HG02973 (cell line): ENCODE results near the gene SUPT5H.
A peak's percentile ranks its signal among the peaks of the same experiment; 100 is the strongest.

Experiments
- ATAC-seq: cut with Tn5 transposase; IDR thresholded peaks from one replicate; pipeline ENCODE4 v1.9.1; 2021; ENCODE audit warnings: moderate library complexity; ENCODE audit not compliant: unreplicated experiment

The SUPT5H gene

DNA sequence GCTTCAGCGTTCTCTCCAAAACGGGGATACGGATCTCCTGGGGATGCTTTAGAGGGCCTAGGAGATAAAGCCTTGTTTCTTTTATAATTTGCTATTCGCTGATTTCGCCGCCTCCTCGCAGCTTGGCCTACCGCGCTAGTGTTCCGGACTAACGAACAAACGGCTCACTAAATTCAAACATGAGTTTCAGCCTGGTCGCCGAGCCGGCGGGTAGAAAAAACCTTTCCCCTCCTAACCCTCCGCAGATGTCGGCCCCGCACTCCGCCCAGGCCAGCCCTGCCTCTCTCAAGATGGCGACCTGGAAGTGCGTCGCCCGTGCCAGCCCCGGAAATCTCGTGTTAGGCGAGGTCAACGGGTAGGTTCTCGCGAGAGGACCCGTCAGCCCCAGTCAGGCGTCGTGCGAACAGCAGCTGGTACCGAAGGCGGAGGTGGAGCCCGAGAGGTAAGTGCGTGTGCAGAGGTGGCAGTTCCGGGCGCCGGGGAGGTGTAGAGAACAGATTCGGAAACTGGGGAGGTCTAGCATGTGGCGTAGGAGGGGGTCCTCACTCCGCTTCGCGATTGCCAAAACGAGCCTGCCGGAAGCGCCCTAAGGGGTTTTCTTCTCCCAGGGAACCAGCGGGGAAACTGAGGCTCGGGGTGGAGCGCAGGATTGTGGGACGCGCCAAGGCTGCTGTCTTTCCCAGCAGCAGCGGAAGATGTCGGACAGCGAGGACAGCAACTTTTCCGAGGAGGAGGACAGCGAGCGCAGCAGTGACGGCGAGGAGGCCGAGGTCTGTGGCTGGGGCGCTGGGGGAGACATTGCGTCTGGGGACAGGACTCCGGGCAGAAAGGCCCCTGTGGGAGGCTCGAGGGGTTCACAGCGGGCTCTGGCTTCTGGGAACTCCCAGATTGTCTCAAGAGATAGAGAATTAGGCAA, at the start of gene SUPT5H:
Gene SUPT5H (plus strand): TSS at position 387 of the 916 bp plus-strand sequence. CDS start 309 bp downstream, at position 696.
- peak; percentile 76 for ATAC-seq

DNA sequence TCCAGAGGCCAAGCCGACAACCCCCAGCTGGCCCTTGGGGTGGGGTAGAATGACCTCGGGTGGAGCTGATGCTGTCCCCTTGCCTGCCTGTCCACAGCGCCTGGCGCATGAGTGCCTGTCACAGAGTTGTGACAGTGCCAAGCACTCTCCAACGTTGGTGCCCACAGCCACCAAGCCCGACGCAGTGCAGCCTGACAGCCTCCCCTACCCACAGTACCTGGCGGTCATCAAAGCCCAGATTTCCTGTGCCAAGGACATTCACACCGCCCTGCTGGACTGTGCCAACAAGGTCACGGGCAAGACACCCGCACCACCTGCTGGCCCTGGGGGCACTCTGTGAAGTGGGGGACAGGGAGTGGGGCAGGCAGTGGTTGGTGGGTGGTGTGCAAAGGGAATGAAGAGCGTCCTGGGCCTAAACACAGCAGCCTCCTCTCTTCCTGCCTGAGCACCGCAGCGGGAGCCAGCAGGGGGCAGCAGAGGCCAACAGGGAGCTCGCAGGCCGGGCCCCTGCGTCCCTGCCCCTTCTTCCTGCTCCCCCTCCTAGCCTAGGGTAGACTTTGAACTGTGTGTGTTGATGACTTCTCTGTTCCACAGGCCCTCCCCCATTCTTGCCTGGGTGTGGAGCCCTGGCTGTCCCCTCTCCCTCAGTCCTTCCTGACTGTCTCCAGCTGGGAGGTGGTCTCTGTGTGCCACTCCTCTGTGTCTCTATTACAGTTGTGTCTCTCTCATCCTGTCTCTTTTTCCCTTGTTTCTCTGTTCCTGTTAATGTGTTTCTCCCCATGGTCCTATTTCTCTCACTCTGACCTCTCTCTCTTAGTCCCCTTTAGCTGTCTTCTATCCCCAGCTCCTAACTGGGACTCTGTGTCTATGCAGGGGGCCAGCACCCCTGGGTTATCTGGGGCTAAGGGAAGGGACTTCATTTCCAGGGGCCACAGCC, 47.8 kb upstream of the SUPT5H start:
- ATAC-seq, result peak; percentile 37

DNA sequence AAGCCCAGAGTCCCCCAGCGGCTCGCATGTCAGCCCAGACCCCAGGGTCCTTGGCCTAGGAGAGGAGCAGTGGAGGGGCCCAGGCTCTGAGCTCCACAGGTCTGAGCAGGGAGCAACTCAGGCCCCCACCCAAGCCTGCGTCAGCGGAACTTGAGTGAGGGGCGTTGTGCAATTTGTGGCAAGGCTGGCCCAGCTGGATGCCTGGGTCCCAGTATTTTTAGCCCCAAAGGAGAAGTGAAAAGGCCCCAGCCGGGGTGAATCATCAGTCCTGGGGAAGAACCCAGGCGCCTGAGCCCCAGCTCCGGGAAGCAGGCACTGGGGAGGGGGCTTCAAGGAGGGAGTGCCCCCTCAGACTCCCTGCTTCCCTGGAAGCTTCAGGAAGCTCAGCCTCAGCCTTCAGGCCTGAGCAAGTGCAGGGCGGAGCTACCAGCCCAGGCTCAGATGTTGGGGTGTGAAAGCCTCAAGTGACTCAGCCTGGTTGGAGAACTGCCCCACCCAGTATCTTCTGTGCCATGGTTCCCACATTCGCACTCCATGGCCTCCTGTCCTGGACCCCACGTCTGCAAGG, 47.0 kb upstream of the SUPT5H start:
- no peak for ATAC-seq

GRCh38 chr19:39399668-39400050, 45.7 kb upstream of the SUPT5H start:
- ATAC-seq, result no peak

GRCh38 chr19:39400061-39400460, 45.3 kb upstream of the SUPT5H start:
- no peak for ATAC-seq

GRCh38 chr19:39401070-39401548, 44.3 kb upstream of the SUPT5H start:
- ATAC-seq, result no peak

- no peak for ATAC-seq
These were observed 43.6 kb upstream of the SUPT5H start for GRCh38 chr19:39401549-39402345.

DNA sequence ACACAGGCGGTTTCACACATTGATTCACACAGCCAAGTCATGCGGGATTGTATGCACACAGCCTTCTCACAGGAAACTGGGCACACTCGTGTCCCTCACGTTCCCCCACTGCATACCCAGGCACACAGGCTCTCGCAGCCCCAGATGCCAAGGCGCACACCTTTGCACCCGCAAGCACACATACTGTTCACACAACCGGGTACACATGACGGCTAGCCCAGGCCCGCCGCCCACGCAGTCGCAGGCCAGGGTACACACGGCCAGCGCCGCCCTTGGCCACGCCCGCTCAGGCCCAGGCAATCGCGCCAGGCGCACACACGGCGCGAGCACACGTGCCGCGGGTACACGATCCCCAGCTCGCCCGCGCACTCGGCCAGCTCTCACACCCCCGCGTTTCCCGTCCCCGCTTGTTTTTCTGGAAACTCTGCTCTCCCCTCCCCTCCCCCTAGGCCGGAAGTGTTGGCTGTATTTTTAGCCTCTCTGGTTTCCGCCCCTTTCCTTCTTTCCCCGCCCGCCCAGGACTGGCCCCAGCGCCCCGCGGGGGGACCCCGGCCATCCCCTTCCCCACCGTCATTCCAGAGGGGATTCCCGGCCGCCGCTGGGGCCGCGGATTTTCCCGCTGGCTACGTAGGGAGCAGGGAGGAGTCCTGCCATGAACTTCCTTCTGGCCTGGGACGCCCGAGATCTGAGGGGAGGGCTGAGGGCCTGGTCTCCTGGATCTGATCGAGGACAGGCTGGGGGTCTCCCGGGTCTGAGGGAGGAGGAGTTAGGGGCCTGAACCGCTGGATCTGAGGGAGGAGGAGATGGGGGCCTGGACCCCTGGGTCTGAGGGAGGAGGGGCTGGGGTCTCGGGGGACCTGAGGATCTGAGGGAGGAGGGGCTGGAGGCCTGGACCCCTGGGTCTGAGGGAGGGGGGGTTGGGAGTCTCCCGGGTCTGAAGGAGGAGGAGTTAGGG, 42.8 kb upstream of the SUPT5H start:
- no peak for ATAC-seq

DNA sequence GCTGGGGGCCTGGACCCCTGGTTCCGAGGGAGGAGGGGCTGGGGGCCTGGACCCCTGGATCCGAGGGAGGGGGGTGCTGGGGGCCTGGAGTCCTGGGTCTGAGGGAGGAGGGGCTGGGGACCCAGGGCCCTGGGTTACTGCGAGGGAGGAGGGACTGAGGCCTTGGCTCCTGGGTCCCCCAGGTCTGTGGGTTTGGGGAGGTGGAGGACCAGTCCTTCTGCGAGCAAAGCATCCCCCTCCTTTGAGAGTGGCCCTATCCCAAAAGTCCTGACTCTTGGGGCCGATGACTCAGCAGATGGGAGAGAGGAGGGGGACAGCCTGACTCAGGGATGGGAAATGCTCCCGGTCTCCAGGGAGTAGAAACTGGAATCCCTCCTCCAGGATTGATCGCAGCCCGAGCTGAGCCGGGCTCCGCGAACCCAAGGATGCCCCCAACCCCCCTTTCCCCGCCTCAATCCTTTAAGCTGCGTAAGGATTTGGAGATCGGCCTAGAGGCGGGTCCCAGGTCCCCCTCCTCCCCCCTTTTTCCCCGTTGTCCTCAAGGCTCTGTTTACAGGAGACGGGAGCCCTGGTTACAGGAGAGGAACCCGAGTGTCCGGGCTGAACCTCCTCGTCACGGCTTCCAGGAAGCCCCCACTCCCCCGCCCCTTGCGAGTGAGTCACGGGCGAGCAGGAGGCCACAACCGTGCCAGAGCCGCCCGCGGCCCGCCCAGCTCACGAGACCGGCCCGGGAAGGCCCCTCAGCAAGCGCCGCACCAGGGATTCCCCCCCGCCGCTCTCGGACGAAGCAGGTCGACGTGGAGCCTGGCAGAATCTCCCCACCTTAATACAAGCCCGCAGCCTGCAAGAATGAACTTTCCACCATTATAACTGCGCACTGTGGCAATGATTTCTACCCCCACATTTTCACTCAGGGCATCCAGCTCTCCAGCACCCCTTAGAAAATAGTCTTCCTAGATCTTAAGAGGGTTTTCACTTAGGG, 41.8 kb upstream of the SUPT5H start:
- peak; percentile 28 for ATAC-seq

- ATAC-seq, result no peak
These were observed 40.0 kb upstream of the SUPT5H start for GRCh38 chr19:39405261-39405957.

DNA sequence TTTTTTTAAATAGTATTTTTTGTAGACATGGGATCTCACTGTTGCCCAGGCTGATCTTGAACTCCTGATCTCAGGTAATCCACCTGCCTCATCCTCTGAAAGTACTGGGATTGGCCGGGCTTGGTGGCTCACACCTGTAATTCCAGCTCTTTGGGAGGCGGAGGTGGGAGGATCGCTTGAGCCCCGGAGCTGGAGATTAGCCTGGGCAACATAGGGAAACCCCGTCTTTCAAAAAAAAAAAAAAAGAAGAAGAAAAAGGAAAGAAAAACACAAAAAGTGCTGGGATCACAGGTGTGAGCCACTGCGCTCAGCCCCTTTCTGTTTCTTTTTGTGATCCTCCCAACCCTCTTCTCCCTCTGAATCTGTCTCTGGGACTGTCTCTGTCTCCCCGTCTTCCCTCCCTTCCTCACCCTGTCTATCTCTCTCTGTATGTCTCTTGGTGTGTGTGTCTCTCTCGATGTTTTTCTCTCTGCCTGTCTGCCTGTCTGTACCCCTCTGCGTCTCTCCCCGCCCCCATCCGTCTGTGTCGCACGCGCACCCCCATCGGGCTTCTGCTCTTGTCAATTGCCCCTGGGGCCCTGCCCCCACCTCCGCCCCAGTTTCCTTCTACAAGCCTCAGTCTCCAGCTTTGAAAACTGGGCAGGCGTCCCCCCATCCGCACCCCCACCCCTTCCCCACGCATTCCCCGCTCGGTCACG, 39.3 kb upstream of the SUPT5H start:
- ATAC-seq, result no peak

- ATAC-seq, result no peak
These were observed 38.5 kb upstream of the SUPT5H start, which contains the start of gene ZFP36 for GRCh38 chr19:39406656-39407409. Gene ZFP36 (plus strand): TSS chr19:39406847. CDS start chr19:39406905, 58 bp downstream.

GRCh38 chr19:39407410-39407659, 38.0 kb upstream of the SUPT5H start:
- no peak for ATAC-seq

- ATAC-seq, result no peak
These were observed 37.6 kb upstream of the SUPT5H start for GRCh38 chr19:39407660-39408391.

DNA sequence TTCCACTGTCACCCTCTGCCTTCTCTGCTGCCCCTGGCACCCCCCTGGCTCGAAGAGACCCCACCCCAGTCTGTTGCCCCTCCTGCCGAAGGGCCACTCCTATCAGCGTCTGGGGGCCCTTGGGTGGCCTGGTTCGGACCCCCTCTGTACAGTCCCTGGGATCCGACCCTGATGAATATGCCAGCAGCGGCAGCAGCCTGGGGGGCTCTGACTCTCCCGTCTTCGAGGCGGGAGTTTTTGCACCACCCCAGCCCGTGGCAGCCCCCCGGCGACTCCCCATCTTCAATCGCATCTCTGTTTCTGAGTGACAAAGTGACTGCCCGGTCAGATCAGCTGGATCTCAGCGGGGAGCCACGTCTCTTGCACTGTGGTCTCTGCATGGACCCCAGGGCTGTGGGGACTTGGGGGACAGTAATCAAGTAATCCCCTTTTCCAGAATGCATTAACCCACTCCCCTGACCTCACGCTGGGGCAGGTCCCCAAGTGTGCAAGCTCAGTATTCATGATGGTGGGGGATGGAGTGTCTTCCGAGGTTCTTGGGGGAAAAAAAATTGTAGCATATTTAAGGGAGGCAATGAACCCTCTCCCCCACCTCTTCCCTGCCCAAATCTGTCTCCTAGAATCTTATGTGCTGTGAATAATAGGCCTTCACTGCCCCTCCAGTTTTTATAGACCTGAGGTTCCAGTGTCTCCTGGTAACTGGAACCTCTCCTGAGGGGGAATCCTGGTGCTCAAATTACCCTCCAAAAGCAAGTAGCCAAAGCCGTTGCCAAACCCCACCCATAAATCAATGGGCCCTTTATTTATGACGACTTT, 36.8 kb upstream of the SUPT5H start:
- no peak for ATAC-seq
